PC-9 (cell line): ENCODE measurements around the gene OSBPL3. TPM values are rescaled to one million over a fixed set of nuclear protein-coding genes. Genes with fewer than 3 reads are reported as not detected.
A peak's percentile ranks its signal among the peaks of the same experiment; 100 is the strongest.

ENCODE experiments used
- BruUV-seq: library from RNA; stranded (reverse); fragments of 400-500 nt; replicated peaks from 2 replicates; lab custom pipeline; 2021; lab: Mats Ljungman, UMichigan
- CTCF ChIA-PET: fragments of 300-600 bp; sonication (Branson Sonifier 250); formaldehyde crosslinking; loops from one replicate; lab custom pipeline; 2022; ENCODE audit warnings: antibody characterized with exemption; lab: Charles Lee
- POLR2A ChIA-PET: fragments of 300-600 bp; sonication (Branson Sonifier 250); formaldehyde crosslinking; loops from one replicate; lab custom pipeline; 2022; ENCODE audit warnings: antibody characterized with exemption; ENCODE audit not compliant: unreplicated experiment; lab: Charles Lee
- DNase-seq, 2 experiments: peaks; one replicate each; pipeline versions ENCODE4 v3.0.0 to v3.0.0-alpha.2; 2015 to 2022; ENCODE audit warnings: mixed read lengths in 1 of 2
- H2AFZ ChIP-seq: fragments of 200-600 bp; sonication (generic); 2 replicates; pipeline ENCODE4 v1.8.1; 2017; ENCODE audit warnings: antibody characterized with exemption
- H3F3A ChIP-seq: fragments of 200-600 bp; sonication (generic); 2 replicates; pipeline ENCODE4 v1.8.1; 2017; ENCODE audit warnings: antibody characterized with exemption, mild to moderate bottlenecking, low read depth; ENCODE audit not compliant: insufficient read depth
- H3K27ac ChIP-seq: fragments of 200-600 bp; sonication (generic); 2 replicates; pipeline ENCODE4 v1.6.1; 2016; ENCODE audit warnings: mixed run types
- H3K27me3 ChIP-seq: fragments of 200-600 bp; sonication (generic); 2 replicates; pipeline ENCODE4 v1.6.1; 2016; ENCODE audit warnings: low read depth, mixed run types; ENCODE audit not compliant: insufficient read depth
- H3K36me3 ChIP-seq: fragments of 200-600 bp; sonication (generic); 2 replicates; pipeline ENCODE4 v1.6.1; 2016; ENCODE audit warnings: low read depth, mixed run types
- H3K4me1 ChIP-seq: fragments of 200-600 bp; sonication (generic); replicated peaks from 2 replicates; pipeline ENCODE4 v1.6.1; 2016; ENCODE audit warnings: mixed run types; ENCODE audit not compliant: insufficient read depth
- H3K4me2 ChIP-seq: fragments of 200-600 bp; sonication (generic); 2 replicates; pipeline ENCODE4 v1.6.1; 2017; ENCODE audit warnings: mixed run types
- H3K4me3 ChIP-seq: fragments of 200-600 bp; sonication (generic); 2 replicates; pipeline ENCODE4 v1.6.1; 2016; ENCODE audit warnings: mixed run types
- H3K79me2 ChIP-seq: fragments of 200-600 bp; sonication (generic); 2 replicates; pipeline ENCODE4 v1.6.1; 2017; ENCODE audit warnings: low read depth, mixed run types
- H3K9me2 ChIP-seq: fragments of 200-600 bp; sonication (generic); 2 replicates; pipeline ENCODE4 v1.8.1; 2017; ENCODE audit warnings: mild to moderate bottlenecking; ENCODE audit not compliant: insufficient read depth
- H3K9me3 ChIP-seq: fragments of 200-600 bp; sonication (generic); 2 replicates; pipeline ENCODE4 v1.8.1; 2016; ENCODE audit warnings: low read depth; ENCODE audit not compliant: insufficient read depth
- H4K20me1 ChIP-seq: fragments of 200-600 bp; sonication (generic); 2 replicates; pipeline ENCODE4 v1.8.1; 2017; ENCODE audit not compliant: insufficient read depth
- CTCF ChIP-seq: fragments of 200-600 bp; sonication (generic); conservative IDR thresholded peaks from 2 replicates; pipeline ENCODE4 v1.6.1; 2017; ENCODE audit warnings: mixed run types, antibody characterized with exemption, mild to moderate bottlenecking, moderate library complexity
- EZH2 ChIP-seq: fragments of 200-600 bp; sonication (generic); IDR thresholded peaks from 2 replicates; pipeline ENCODE4 v1.8.0; 2017; ENCODE audit warnings: antibody characterized with exemption, low read depth
- intact Hi-C: fragments of 100-400 bp; cut with micrococcal nuclease; formaldehyde crosslinking; loops from one replicate; pipeline ENCODE4 v1.10.0; 2022; ENCODE audit not compliant: unreplicated experiment
- total RNA-seq: library from RNA; stranded (reverse); gene quantifications from 2 replicates; pipeline ENCODE4 v1.2.3, GENCODE V29; 2021

The OSBPL3 gene
- total RNA-seq, 1 experiment from 2014 or later, result 87.6 TPM

GRCh38 chr7:24760968-24761367, 219.0 kb downstream of the OSBPL3 start:
- Histone ChIP-seq H4K20me1 (no peaks in the 10 kb centered on the region), H3K27ac (no peak overlapping the region), H3K27me3 (no peaks in the 10 kb centered on the region), H2AFZ (no peak overlapping the region), H3K4me1 (peaks cover 8% of the 10 kb centered on the region), H3K36me3 (no peaks in the 10 kb centered on the region), H3K9me2 (no peaks in the 10 kb centered on the region), H3K79me2 (no peaks in the 10 kb centered on the region), H3K4me2 (no peak overlapping the region), H3K4me3 (no peak overlapping the region), H3F3A (no peaks in the 10 kb centered on the region; the same call in 1 of the 2 replicates), H3K9me3 (no peaks in the 10 kb centered on the region)
- ChIA-PET CTCF (no interaction called here), POLR2A (no interaction called here)
- DNase-seq, result no peak
- no TSS peak for BruUV-seq
- intact Hi-C loops, result no loop called here
- TF ChIP-seq CTCF (no peak), EZH2 (no peak)

- no peaks in the 10 kb centered on the region for H3K9me2 ChIP-seq
- H3K9me3 ChIP-seq, result no peaks in the 10 kb centered on the region
- no peaks in the 10 kb centered on the region; the same call in 1 of the 2 replicates for H3F3A ChIP-seq
- peak within 1 kb of the TSS; percentile 88 for H3K4me3 ChIP-seq
- POLR2A ChIA-PET, result interaction anchor here (0.5 kb wide), 1 partner anchor 1424 kb away, joined by 3 read pairs; no protein-coding TSS in a partner anchor
- no peaks in the 10 kb centered on the region for H3K27me3 ChIP-seq
- H4K20me1 ChIP-seq, result no peaks in the 10 kb centered on the region
- H3K27ac ChIP-seq, result no peak within 1 kb of the TSS
- intact Hi-C loops, result loop anchor here (2.0 kb wide), 1 partner anchor 335 kb away; no protein-coding TSS in a partner anchor
- CTCF ChIA-PET, result interaction anchor here (1.0 kb wide), 1 partner anchor 64 kb away, joined by 3 read pairs; no protein-coding TSS in a partner anchor
- peak within 1 kb of the TSS; percentile 88 for H2AFZ ChIP-seq
- peaks cover 8% of the 10 kb centered on the region for H3K4me1 ChIP-seq
- no peaks in the 10 kb centered on the region for H3K79me2 ChIP-seq
- TF ChIP-seq EZH2 (no peak), CTCF (no peak)
- peak within 1 kb of the TSS; percentile 85 for H3K4me2 ChIP-seq
- peak; percentile 56 to 74 for DNase-seq
- BruUV-seq, result no TSS peak
- no peaks in the 10 kb centered on the region for H3K36me3 ChIP-seq
Observed at GRCh38 chr7:24757353-24758275, 222.4 kb downstream of the OSBPL3 start, which contains the start of gene GSDME. GSDME (minus strand) TSS chr7:24757464; CDS start chr7:24749774, 7,690 bp downstream.

GRCh38 chr7:24756545-24757352, 223.2 kb downstream of the OSBPL3 start:
- no peaks in the 10 kb centered on the region; the same call in 1 of the 2 replicates for H3F3A ChIP-seq
- no peaks in the 10 kb centered on the region for H3K9me3 ChIP-seq
- H3K27ac ChIP-seq, result no peak overlapping the region
- no peak for TF ChIP-seq EZH2
- TF ChIP-seq CTCF, result no peak
- no peaks in the 10 kb centered on the region for H4K20me1 ChIP-seq
- H3K4me2 ChIP-seq, result peak overlapping the region; percentile 85
- peak overlapping the region; percentile 88 for H2AFZ ChIP-seq
- peak overlapping the region; percentile 88 for H3K4me3 ChIP-seq
- POLR2A ChIA-PET, result no interaction called here
- no peaks in the 10 kb centered on the region for H3K27me3 ChIP-seq
- no peaks in the 10 kb centered on the region for H3K36me3 ChIP-seq
- intact Hi-C loops, result loop anchor here (2.0 kb wide), 1 partner anchor 336 kb away; no protein-coding TSS in a partner anchor
- H3K4me1 ChIP-seq, result peaks cover 15% of the 10 kb centered on the region
- H3K79me2 ChIP-seq, result no peaks in the 10 kb centered on the region
- CTCF ChIA-PET, result no interaction called here
- H3K9me2 ChIP-seq, result no peaks in the 10 kb centered on the region
- no peak for DNase-seq
- BruUV-seq, result TSS peak; percentile 34
